SK-N-SH (cell line): ENCODE data around the gene CZIB. TPM values are rescaled to one million over a fixed set of nuclear protein-coding genes. Genes with fewer than 3 reads are reported as not detected.

Experiments used
- CTCF ChIA-PET: fragments of 300-600, 350-600 bp; formaldehyde crosslinking; extraction: SDS; loops from one replicate; lab custom pipeline; 2021; lab: Yijun Ruan, JAX
- POLR2A ChIA-PET: fragments of 350-600 bp; sonication (Branson Sonifier 250); formaldehyde crosslinking; extraction: SDS; loops from one replicate; lab custom pipeline; 2020; ENCODE audit warnings: antibody characterized with exemption, inconsistent platforms; lab: Yijun Ruan, JAX
- DNase-seq: peaks from one replicate; pipeline ENCODE4 v3.0.0; 2012
- H2AFZ ChIP-seq: fragments of 200-600 bp; sonication (generic); 2 replicates; pipeline ENCODE4 v1.8.1; 2016; ENCODE audit warnings: antibody characterized with exemption, mild to moderate bottlenecking, low read depth
- H3F3A ChIP-seq: fragments of 200-600 bp; sonication (generic); replicated peaks from 2 replicates; pipeline ENCODE3; 2016; ENCODE audit warnings: antibody characterized with exemption, mild to moderate bottlenecking; ENCODE audit not compliant: insufficient read depth
- H3K27ac ChIP-seq, 2 experiments: fragments of 200-500 bp in 1 of 2; fragments of 200-600 bp in 1 of 2; sonication (Bioruptor generic) in 1 of 2; sonication (generic), shearing (Covaris generic) in 1 of 2; 2 replicates each; pipeline versions ENCODE4 v1.5.1 to v1.6.1; 2014 to 2016; ENCODE audit warnings: low read depth in 2 of 2, inconsistent platforms in 1 of 2, low read length in 1 of 2, mild to moderate bottlenecking in 1 of 2, mixed read lengths in 1 of 2
- H3K27me3 ChIP-seq: fragments of 200-600 bp; sonication (generic), shearing (Covaris generic); 2 replicates; pipeline ENCODE4 v1.6.1; 2016; ENCODE audit warnings: mixed run types; ENCODE audit not compliant: insufficient read depth
- H3K36me3 ChIP-seq, 2 experiments: fragments of 200-500 bp in 1 of 2; fragments of 200-600 bp in 1 of 2; sonication (Bioruptor generic) in 1 of 2; sonication (generic) in 1 of 2; replicated peaks in 1 of 2; 2 replicates each; pipeline versions ENCODE3 to v1.5.1; 2014 to 2016; ENCODE audit warnings: low read length in 1 of 2, mild to moderate bottlenecking in 1 of 2; ENCODE audit not compliant: insufficient read depth in 2 of 2, control insufficient read depth in 1 of 2
- H3K4me1 ChIP-seq, 2 experiments: fragments of 200-500 bp in 1 of 2; fragments of 200-600 bp in 1 of 2; sonication (Bioruptor generic) in 1 of 2; sonication (generic), shearing (Covaris generic) in 1 of 2; 2 replicates each; pipeline versions ENCODE4 v1.5.1 to v1.6.1; 2014 to 2016; ENCODE audit warnings: low read depth in 1 of 2, low read length in 1 of 2, mixed run types in 1 of 2; ENCODE audit not compliant: insufficient read depth in 2 of 2, control insufficient read depth in 1 of 2
- H3K4me2 ChIP-seq: fragments of 200-600 bp; sonication (generic), shearing (Covaris generic); 2 replicates; pipeline ENCODE4 v1.6.1; 2017; ENCODE audit warnings: mixed run types
- H3K4me3 ChIP-seq, 2 experiments: fragments of 200-500 bp in 1 of 2; fragments of 200-600 bp in 1 of 2; sonication (Bioruptor generic) in 1 of 2; sonication (generic), shearing (Covaris generic) in 1 of 2; 2 replicates each; pipeline versions ENCODE4 v1.5.1 to v1.8.1; 2014 to 2016; ENCODE audit warnings: low read depth in 2 of 2, inconsistent platforms in 1 of 2, low read length in 1 of 2, mild to moderate bottlenecking in 1 of 2, mixed read lengths in 1 of 2, moderate library complexity in 1 of 2
- H3K79me2 ChIP-seq: fragments of 200-600 bp; sonication (generic); 2 replicates; pipeline ENCODE4 v1.8.1; 2017; ENCODE audit warnings: mild to moderate bottlenecking; ENCODE audit not compliant: insufficient read depth
- H3K9ac ChIP-seq: fragments of 200-600 bp; sonication (generic); 2 replicates; pipeline ENCODE4 v1.6.1; 2017; ENCODE audit warnings: mixed run types
- H3K9me2 ChIP-seq: fragments of 200-600 bp; sonication (generic); 2 replicates; pipeline ENCODE4 v1.6.1; 2017; ENCODE audit warnings: mixed run types
- H3K9me3 ChIP-seq: fragments of 200-600 bp; sonication (generic); 2 replicates; pipeline ENCODE4 v1.6.1; 2017; ENCODE audit warnings: mixed run types, mild to moderate bottlenecking, moderate library complexity
- H4K20me1 ChIP-seq: fragments of 200-600 bp; sonication (generic); 2 replicates; pipeline ENCODE4 v1.6.1; 2017; ENCODE audit warnings: mild to moderate bottlenecking, mixed run types; ENCODE audit not compliant: insufficient read depth
- CHD2 ChIP-seq: fragments of 150-350 bp; IDR thresholded peaks from 2 replicates; pipeline ENCODE4 v1.6.1; 2018; ENCODE audit warnings: low read length; ENCODE audit not compliant: partially characterized antibody
- EP300 ChIP-seq, 2 experiments: IDR thresholded peaks; 2 replicates each; pipeline versions ENCODE4 v1.4.0 to v1.6.1; 2012; ENCODE audit warnings: borderline replicate concordance in 1 of 2, low read depth in 1 of 2, low read length in 1 of 2
- FOSL2 ChIP-seq: IDR thresholded peaks from 2 replicates; pipeline ENCODE4 v1.4.0; 2012; ENCODE audit warnings: low read depth, mild to moderate bottlenecking, moderate library complexity, borderline replicate concordance
- FOXJ3 ChIP-seq: sonication (generic); formaldehyde crosslinking; IDR thresholded peaks from 2 replicates; pipeline ENCODE4 v1.5.1; 2020; ENCODE audit warnings: mild to moderate bottlenecking, missing genetic modification reagents
- FOXM1 ChIP-seq: IDR thresholded peaks from 2 replicates; pipeline ENCODE4 v1.4.0; 2012; ENCODE audit warnings: low read depth, mild to moderate bottlenecking
- GABPA ChIP-seq: IDR thresholded peaks from 2 replicates; pipeline ENCODE4 v1.4.0; 2012; ENCODE audit warnings: low read depth, mild to moderate bottlenecking
- NRF1 ChIP-seq: IDR thresholded peaks from 2 replicates; pipeline ENCODE4 v1.6.1; 2012; ENCODE audit warnings: low read depth, mild to moderate bottlenecking, low read length
- POLR2AphosphoS5 ChIP-seq: IDR thresholded peaks from 2 replicates; pipeline ENCODE4 v1.6.1; 2012; ENCODE audit warnings: low read depth, low read length
- RFX5 ChIP-seq: IDR thresholded peaks from 2 replicates; pipeline ENCODE4 v1.6.1; 2012; ENCODE audit warnings: mild to moderate bottlenecking, improper control_type of control experiment, low read length
- RXRA ChIP-seq: IDR thresholded peaks from 2 replicates; pipeline ENCODE4 v1.4.0; 2012; ENCODE audit warnings: low read depth, mild to moderate bottlenecking, borderline replicate concordance
- SIN3A ChIP-seq: IDR thresholded peaks from 2 replicates; pipeline ENCODE4 v1.6.1; 2012; ENCODE audit warnings: low read depth, mild to moderate bottlenecking, low read length, moderate library complexity, borderline replicate concordance
- SMC3 ChIP-seq: IDR thresholded peaks from 2 replicates; pipeline ENCODE4 v1.6.1; 2012; ENCODE audit warnings: low read depth, low read length, improper control_type of control experiment
- TAF1 ChIP-seq: IDR thresholded peaks from 2 replicates; pipeline ENCODE4 v1.6.1; 2012; ENCODE audit warnings: low read depth, mild to moderate bottlenecking, low read length, moderate library complexity, borderline replicate concordance
- TEAD4 ChIP-seq: IDR thresholded peaks from 2 replicates; pipeline ENCODE4 v1.4.0; 2012; ENCODE audit warnings: mild to moderate bottlenecking, borderline replicate concordance; ENCODE audit not compliant: insufficient read depth
- YY1 ChIP-seq: IDR thresholded peaks from 2 replicates; pipeline ENCODE4 v1.4.0; 2012; ENCODE audit warnings: low read depth, mild to moderate bottlenecking
- polyA plus RNA-seq, 3 experiments: library from polyadenylated mRNA; depleted of rRNA; stranded (reverse); fragments of >200 nt; gene quantifications; 2 replicates each; pipeline ENCODE4 v1.2.3, GENCODE V29; 2012
- TF ChIP-seq, protein P1 (sequence below): IDR thresholded peaks from 2 replicates; pipeline ENCODE4 v1.4.0; 2012; ENCODE audit warnings: low read depth
- TF ChIP-seq, protein P2 (sequence below): fragments of 150-350 bp; IDR thresholded peaks from 2 replicates; pipeline ENCODE4 v1.6.1; 2016; ENCODE audit warnings: mild to moderate bottlenecking, low read depth, low read length
- TF ChIP-seq, protein P3 (sequence below): fragments of 200-600 bp; sonication (generic); IDR thresholded peaks from 2 replicates; pipeline ENCODE4 v1.6.1; 2017; ENCODE audit warnings: antibody characterized with exemption, mild to moderate bottlenecking, moderate library complexity
- TF ChIP-seq, protein P4 (sequence below): IDR thresholded peaks from 2 replicates; pipeline ENCODE4; 2012

CZIB gene
- polyA plus RNA-seq, 1 of the 3 experiments (the other 2 are of a cell fraction), result 69.0 TPM

DNA sequence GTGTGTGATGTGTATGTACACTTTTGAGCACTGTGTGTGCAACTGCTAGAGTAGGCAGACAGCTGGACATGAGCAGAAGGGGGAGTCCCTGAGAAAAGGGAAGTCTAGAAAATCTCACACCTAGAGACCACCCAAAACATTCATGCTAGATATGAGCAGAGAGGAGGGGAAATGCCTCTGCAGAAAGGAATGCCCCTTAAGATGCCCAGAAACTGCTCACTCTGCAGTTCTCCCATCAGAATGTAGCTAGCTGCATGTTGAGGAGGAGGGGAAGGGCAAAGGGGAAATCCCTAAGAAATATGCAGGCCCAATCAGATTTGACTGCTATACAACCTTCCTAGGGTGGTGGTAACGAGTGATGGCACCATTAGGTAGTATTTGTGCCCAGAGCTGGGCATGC lies 49.7 kb upstream of the CZIB start (continued):
- TF ChIP-seq TEAD4, result no peak
- TF ChIP-seq POLR2AphosphoS5, result no peak

DNA sequence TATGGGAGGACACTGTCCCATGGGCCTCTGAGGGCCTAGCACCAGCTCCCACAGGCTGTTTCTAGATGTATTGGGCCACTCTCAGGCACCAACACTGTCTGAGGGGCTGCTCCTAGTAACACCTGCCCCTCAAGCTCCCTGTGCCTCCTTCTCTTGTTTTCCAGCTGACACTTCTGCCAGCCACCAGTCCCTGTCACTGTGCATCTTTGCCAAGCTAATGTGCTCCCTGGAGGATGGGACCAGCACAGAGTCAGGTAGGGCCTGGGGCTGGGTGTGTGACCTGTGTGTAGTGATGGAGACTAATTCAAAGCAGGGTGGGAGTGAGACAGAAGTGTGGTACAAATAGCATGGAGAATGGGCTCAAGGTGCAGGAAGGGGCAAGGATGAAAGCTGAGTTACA lies 47.3 kb upstream of the CZIB start:
- Histone ChIP-seq H3F3A (no peaks in the 10 kb centered on the region), H3K4me2 (no peak overlapping the region), H3K79me2 (no peaks in the 10 kb centered on the region), H3K4me1 (no peaks in the 10 kb centered on the region), H3K36me3 (peaks cover 0 to 30% of the 10 kb centered on the region in 2 experiments), H3K27ac (no peak overlapping the region), H2AFZ (no peak overlapping the region), H3K9me2 (no peaks in the 10 kb centered on the region), H3K27me3 (no peaks in the 10 kb centered on the region), H3K4me3 (no peak overlapping the region), H4K20me1 (no peaks in the 10 kb centered on the region), H3K9me3 (no peaks in the 10 kb centered on the region), H3K9ac (no peak overlapping the region)
- ChIA-PET POLR2A (interaction anchor here (1.0 kb wide), 1 partner anchor 16 kb away, joined by 5 read pairs; no protein-coding TSS in a partner anchor), CTCF (interaction anchor here (3.9 to 5.0 kb wide), 2 partner anchors 11 to 126 kb away, joined by 21 to 24 read pairs; no protein-coding TSS in a partner anchor)
- no peak for TF ChIP-seq SIN3A
- TF ChIP-seq RFX5, result no peak
- no peak for TF ChIP-seq POLR2AphosphoS5
- TF ChIP-seq, protein P1, sequence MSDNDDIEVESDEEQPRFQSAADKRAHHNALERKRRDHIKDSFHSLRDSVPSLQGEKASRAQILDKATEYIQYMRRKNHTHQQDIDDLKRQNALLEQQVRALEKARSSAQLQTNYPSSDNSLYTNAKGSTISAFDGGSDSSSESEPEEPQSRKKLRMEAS, result no peak
- TF ChIP-seq, protein P2, sequence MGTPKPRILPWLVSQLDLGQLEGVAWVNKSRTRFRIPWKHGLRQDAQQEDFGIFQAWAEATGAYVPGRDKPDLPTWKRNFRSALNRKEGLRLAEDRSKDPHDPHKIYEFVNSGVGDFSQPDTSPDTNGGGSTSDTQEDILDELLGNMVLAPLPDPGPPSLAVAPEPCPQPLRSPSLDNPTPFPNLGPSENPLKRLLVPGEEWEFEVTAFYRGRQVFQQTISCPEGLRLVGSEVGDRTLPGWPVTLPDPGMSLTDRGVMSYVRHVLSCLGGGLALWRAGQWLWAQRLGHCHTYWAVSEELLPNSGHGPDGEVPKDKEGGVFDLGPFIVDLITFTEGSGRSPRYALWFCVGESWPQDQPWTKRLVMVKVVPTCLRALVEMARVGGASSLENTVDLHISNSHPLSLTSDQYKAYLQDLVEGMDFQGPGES, result no peak
- no peak for TF ChIP-seq CHD2
- TF ChIP-seq FOSL2, result no peak
- TF ChIP-seq TEAD4, result no peak
- no peak for TF ChIP-seq SMC3
- TF ChIP-seq RXRA, result no peak
- no peak for TF ChIP-seq FOXJ3 (CRISPR knock-in tag)
- TF ChIP-seq, protein P3, sequence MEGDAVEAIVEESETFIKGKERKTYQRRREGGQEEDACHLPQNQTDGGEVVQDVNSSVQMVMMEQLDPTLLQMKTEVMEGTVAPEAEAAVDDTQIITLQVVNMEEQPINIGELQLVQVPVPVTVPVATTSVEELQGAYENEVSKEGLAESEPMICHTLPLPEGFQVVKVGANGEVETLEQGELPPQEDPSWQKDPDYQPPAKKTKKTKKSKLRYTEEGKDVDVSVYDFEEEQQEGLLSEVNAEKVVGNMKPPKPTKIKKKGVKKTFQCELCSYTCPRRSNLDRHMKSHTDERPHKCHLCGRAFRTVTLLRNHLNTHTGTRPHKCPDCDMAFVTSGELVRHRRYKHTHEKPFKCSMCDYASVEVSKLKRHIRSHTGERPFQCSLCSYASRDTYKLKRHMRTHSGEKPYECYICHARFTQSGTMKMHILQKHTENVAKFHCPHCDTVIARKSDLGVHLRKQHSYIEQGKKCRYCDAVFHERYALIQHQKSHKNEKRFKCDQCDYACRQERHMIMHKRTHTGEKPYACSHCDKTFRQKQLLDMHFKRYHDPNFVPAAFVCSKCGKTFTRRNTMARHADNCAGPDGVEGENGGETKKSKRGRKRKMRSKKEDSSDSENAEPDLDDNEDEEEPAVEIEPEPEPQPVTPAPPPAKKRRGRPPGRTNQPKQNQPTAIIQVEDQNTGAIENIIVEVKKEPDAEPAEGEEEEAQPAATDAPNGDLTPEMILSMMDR, result no peak
- TF ChIP-seq NRF1, result no peak
- no peak for TF ChIP-seq YY1
- no peak for TF ChIP-seq FOXM1
- no peak for TF ChIP-seq EP300 (IDR thresholded peaks at IDR 0.05; ENCODE audit: borderline replicate concordance in 1 of 2, low read depth in 1 of 2, low read length in 1 of 2)
- no peak for TF ChIP-seq GABPA
- TF ChIP-seq, protein P4, sequence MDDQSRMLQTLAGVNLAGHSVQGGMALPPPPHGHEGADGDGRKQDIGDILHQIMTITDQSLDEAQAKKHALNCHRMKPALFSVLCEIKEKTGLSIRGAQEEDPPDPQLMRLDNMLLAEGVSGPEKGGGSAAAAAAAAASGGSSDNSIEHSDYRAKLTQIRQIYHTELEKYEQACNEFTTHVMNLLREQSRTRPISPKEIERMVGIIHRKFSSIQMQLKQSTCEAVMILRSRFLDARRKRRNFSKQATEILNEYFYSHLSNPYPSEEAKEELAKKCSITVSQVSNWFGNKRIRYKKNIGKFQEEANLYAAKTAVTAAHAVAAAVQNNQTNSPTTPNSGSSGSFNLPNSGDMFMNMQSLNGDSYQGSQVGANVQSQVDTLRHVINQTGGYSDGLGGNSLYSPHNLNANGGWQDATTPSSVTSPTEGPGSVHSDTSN, result no peak
- TF ChIP-seq TAF1, result no peak
- no peak for DNase-seq
